Activated gamma-delta T cell (primary cell): ENCODE results near the gene SH3RF1.

Experiments
- DNase-seq: peaks from one replicate; lab custom pipeline; 2025; lab: John Stamatoyannopoulos, UW

The SH3RF1 gene

GRCh38 chr4:169275180-169275579 is 4.4 kb upstream of the SH3RF1 start:
- DNase-seq = no peak

- no peak for DNase-seq
Observed at GRCh38 chr4:169274033-169274432, 3.3 kb upstream of the SH3RF1 start.

DNA sequence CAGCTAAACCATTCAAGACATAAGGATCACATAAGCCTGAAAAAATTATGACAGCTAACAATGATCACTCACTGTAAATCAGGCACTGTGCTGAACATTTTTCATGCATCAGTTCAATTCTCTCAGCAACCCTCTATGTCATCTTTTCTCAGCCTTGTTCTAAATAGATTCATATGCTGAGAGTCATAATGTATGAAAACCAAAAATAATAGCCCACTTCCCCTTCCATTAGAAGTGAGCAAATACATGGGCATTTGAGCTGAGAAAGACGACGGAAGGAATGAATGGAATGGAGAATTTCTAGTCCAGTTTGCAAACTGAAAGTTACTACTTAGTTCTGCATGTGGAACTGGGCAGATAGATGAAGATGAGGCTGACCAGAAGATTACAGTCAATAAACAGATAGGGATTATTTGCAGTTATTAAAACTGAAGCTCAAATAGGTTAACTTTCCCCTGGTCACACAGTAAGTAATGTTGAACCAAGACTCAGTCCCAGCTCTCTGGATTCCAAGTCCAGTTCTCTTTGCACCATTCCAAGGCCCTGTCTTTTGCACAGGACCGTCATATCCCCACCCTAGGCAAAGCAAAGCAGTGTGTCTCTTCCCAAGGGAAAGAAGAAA is 1.6 kb upstream of the SH3RF1 start:
- DNase-seq = no peak

- DNase-seq = no peak
Observed at GRCh38 chr4:169271692-169272007, 894 bp upstream of the SH3RF1 start.

DNA sequence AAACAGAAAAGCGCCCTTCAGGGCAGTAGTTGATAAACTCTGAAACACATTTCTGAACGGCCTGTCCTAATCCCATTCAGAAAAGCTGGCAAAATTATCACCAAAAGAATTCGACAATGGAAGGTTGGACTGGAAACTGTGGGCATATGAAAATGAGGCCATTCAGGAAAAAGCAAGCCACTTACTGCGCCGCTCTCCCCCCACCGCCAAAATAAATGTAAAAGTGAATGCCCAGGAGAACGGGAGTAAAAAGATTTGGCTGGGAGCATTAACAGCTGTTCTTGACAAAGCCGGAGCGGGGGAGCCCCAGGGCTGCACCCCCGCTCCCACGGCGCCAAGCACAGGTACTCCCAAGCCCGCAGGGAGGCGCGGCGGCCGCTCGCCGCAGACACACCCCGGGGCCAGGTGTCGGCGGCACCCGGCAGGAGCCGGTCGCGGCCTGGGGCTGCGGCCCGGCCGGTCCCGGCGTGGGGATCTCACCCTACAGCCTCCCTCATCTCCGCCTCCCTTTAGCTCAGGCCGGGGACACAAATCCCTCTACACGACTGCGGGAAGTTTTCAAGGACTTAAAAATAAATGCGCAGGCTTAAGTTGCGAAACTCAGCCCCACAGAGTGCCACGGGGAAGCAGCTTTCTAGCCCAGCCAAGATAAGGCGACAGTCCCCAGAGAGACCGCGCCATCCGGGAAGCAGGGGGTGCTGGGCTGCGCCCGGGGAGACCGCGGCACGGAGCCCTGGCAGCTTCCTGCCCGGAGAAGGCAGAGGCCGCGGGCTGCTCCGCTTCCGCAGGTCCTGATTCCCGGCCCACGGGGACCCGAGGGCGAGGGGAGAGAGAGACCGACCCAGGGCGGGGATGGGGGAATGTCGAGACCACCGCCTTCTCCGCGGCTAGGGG is 593 bp downstream of the SH3RF1 start:
- DNase-seq = peak; percentile 18

GRCh38 chr4:169268951-169269760 is 1.6 kb downstream of the SH3RF1 start:
- no peak for DNase-seq

DNA sequence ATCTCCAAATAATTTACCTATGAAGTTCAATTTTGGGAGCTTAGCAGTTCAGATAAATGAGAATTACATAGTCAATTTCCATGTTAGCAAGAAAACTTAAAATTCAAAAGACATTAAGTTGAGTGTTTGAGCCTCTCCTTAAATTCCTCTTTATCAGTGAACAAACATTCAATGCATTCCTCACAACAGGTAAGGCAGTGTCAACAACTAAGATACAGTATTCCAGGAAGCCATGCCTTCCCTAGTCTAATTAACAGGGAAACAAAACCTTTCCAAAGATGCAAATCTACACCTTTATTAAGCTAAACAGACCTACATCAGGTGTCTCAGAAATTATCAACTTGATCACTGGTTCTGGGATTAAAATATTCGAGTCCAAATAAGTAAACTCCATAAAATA is 3.7 kb downstream of the SH3RF1 start:
- DNase-seq = no peak

DNA sequence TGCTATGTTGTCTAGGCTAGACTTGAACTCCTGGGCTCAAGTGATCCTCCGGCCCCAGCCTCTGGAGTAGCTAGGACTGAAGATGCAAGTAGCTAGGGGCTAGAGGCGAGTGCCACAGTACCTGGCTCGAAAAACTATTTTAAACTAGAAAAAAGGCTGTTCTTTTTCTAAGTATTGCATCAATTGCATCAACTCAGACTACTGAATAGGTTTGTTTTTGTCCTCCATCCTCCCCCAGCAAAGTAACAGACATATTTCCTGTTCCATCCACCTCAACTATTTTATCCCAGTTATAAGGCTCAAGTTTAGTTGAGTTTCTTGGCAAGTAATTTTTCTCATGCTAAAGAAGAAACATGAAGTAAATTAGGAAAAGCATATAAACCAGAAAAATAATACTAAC is 4.1 kb downstream of the SH3RF1 start:
- DNase-seq = no peak

DNA sequence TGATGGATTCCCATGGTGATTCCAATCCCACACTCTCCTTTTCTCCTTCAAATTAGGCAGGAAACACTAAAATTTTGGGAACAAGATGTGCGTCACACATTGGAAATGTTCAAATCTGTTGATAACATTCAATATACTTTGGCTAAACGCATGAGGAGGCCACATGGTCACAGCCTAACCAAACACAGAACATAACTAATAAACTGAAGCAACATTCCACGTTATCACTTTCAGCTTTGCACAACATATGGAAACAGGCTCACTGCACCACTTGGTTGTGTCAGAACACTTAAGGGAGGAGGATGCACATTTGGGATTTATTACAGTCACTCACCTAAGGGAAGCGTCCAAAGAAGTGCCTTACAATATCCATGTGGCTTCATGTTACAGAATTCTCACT is 4.7 kb downstream of the SH3RF1 start:
- DNase-seq = no peak

GRCh38 chr4:169263791-169264392 is 6.9 kb downstream of the SH3RF1 start:
- no peak for DNase-seq

DNA sequence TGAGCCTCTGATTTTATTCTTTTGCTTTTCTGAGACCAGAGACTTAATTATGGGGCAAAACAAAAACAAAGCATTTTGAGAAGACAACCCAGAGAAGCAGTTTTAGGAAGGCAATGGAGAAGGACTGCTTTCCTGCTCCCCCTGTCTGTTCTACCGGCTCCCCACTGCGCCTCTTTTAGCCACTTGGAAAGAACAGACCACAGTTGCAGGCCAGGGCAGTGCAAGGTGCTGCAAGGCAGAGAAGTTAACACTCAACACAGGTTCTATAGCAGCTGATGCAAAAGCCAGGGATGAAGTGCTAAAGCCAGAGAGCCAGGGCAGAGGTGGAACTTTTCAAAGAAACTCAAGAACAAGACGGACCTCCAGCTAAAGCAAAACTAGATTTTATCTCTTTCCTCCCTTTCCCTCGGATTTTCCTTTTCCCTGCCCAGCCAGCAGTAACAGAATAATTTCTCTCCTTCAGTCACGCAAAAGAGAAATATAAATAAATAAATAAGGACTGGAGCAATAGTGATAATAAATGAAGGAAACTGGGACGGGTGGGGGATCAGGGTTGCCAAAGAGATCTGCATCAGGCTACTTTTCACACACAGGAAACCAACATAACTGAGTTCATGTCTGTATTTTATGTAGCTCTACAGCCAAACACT is 10.4 kb downstream of the SH3RF1 start:
- no peak for DNase-seq

GRCh38 chr4:169259271-169259670 is 11.5 kb downstream of the SH3RF1 start:
- DNase-seq = no peak

DNA sequence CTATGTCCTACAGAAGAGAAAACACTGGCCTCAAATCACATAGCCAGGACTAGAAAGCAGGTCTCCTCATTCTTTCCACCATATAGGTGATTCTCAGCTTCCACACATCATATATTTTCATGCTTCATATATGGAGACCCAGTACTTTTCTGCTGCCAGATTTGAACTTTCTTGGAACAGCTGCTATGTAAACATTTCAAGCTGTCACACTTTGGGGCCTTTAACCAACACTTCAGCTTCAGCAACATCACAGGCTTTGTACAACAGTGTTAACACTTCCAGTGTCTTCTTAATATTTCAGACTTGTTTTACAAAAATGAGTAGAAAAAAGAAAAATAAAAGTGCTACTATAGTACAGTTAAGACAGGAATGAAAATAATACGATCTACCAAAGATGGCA is 12.6 kb downstream of the SH3RF1 start:
- no peak for DNase-seq

- no peak for DNase-seq
Observed at GRCh38 chr4:169256856-169257761, 13.6 kb downstream of the SH3RF1 start.

GRCh38 chr4:169256101-169256612 is 14.6 kb downstream of the SH3RF1 start:
- DNase-seq = no peak

DNA sequence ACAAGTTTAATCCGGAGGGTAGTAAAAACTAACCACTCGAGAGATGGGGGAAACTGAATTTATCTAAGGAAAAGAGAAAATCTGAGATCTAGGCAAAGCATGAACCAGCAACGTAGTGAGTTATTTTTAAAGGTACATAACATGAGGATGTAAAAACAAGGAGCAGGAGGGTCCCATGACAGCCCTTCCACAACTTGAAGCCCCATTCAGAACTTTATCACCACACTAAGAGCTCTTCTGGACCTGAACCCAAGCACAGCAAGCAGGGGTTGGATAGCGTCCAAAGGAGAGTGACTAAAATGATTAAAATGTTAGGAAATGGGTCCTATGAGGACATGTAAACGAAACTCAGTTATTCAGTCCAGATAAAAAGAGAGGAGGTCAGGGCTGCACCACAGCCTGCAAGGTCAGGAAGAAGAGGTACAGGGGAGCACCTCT is 16.2 kb downstream of the SH3RF1 start:
- DNase-seq = no peak

GRCh38 chr4:169253904-169254303 is 16.9 kb downstream of the SH3RF1 start:
- no peak for DNase-seq

GRCh38 chr4:169253113-169253671 is 17.6 kb downstream of the SH3RF1 start:
- no peak for DNase-seq

GRCh38 chr4:169252339-169253112 is 18.2 kb downstream of the SH3RF1 start:
- no peak for DNase-seq
